Measurements from ENCODE around the gene NTN5. TPM values are rescaled to one million over a fixed set of nuclear protein-coding genes. Genes with fewer than 3 reads are reported as not detected.

Gene NTN5
- polyA plus RNA-seq, 1 donor, result 0.42 TPM

DNA sequence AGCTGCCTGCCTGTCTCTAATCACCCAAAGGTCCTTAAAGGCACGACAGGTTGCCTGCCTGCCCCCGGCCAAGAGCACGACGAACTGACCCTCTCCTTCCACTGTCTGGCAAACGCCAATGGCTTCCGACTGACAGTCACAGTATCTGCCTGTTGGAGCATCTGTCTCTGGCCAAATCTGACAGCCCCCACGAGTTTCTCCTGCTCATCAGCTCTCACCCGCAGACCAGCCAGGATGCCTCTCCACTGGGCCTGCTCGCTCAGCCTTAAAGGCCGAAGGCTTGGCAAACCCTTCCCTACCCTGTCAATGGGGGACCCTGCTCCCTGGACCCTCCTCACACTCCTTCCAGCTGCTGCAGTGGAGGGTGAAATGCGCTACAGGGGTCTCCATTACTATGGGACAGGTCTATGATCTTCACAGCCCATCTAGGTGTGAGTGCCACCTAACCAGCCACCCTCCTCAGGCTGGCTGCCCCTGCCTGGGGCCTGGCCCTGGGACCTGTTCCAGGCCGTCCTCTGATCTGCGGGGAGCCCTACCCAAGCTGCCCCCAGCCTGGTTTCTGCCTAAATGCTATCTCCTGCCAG is 58.9 kb downstream of the NTN5 start:
- peak overlapping the region; percentile 65 for H3K4me3 ChIP-seq (ENCODE audit: low read length)
- H3K27me3 ChIP-seq (ENCODE audit: control insufficient read depth, insufficient read depth, low read length), result no peaks in the 10 kb centered on the region
- H3K27ac ChIP-seq (ENCODE audit: low read length), result peak overlapping the region; percentile 96
- H3K4me1 ChIP-seq (ENCODE audit: control insufficient read depth, insufficient read depth, low read length), result peaks cover 51% of the 10 kb centered on the region
- peaks cover 4% of the 10 kb centered on the region for H3K9me3 ChIP-seq (ENCODE audit: control insufficient read depth, low read depth, low read length)
- DNase-seq, result no peak
- no CpG with 5 or more reads among the region's 13 CpGs for WGBS (ENCODE audit: insufficient coverage, low lambda C conversion rate)
- peaks cover 45% of the 10 kb centered on the region for H3K36me3 ChIP-seq (ENCODE audit: control insufficient read depth, insufficient read depth, low read length)

GRCh38 chr19:48613024-48613851 is 59.6 kb downstream of the NTN5 start:
- H3K27me3 ChIP-seq (ENCODE audit: control insufficient read depth, insufficient read depth, low read length), result no peaks in the 10 kb centered on the region
- no CpG with 5 or more reads among the region's 39 CpGs for WGBS (ENCODE audit: insufficient coverage, low lambda C conversion rate)
- peak overlapping the region; percentile 96 for H3K27ac ChIP-seq (ENCODE audit: low read length)
- H3K4me3 ChIP-seq (ENCODE audit: low read length), result peak overlapping the region; percentile 65
- peaks cover 45% of the 10 kb centered on the region for H3K36me3 ChIP-seq (ENCODE audit: control insufficient read depth, insufficient read depth, low read length)
- DNase-seq, result no peak
- peaks cover 51% of the 10 kb centered on the region for H3K4me1 ChIP-seq (ENCODE audit: control insufficient read depth, insufficient read depth, low read length)
- H3K9me3 ChIP-seq (ENCODE audit: control insufficient read depth, low read depth, low read length), result peaks cover 4% of the 10 kb centered on the region

- no peaks in the 10 kb centered on the region for H3K27me3 ChIP-seq (ENCODE audit: control insufficient read depth, insufficient read depth, low read length)
- H3K9me3 ChIP-seq (ENCODE audit: control insufficient read depth, low read depth, low read length), result peaks cover 4% of the 10 kb centered on the region
- no peak for DNase-seq
- WGBS (ENCODE audit: insufficient coverage, low lambda C conversion rate), result no CpG with 5 or more reads among the region's 14 CpGs
- H3K4me3 ChIP-seq (ENCODE audit: low read length), result no peak overlapping the region
- no peak overlapping the region for H3K27ac ChIP-seq (ENCODE audit: low read length)
- H3K4me1 ChIP-seq (ENCODE audit: control insufficient read depth, insufficient read depth, low read length), result peaks cover 40% of the 10 kb centered on the region
- H3K36me3 ChIP-seq (ENCODE audit: control insufficient read depth, insufficient read depth, low read length), result peaks cover 35% of the 10 kb centered on the region
Measured at GRCh38 chr19:48611872-48612271, 60.9 kb downstream of the NTN5 start.

Other genes with a start within 250 kb of the NTN5 start
- gene GRWD1, start 227.0 kb downstream of the NTN5 start, polyA plus RNA-seq, result 19.3 TPM
- gene KCNJ14, start 217.4 kb downstream of the NTN5 start, polyA plus RNA-seq, result 0.70 TPM
- gene CYTH2, start 203.6 kb downstream of the NTN5 start, polyA plus RNA-seq, result 63.8 TPM
- 7.2 TPM for gene LMTK3, start 161.2 kb downstream of the NTN5 start, polyA plus RNA-seq
- 1.0 TPM for gene SULT2B1, start 120.8 kb downstream of the NTN5 start, polyA plus RNA-seq
- gene SPACA4, start 66.3 kb downstream of the NTN5 start, polyA plus RNA-seq, result 4.2 TPM
- gene FAM83E, start 57.9 kb downstream of the NTN5 start, polyA plus RNA-seq, result 77.5 TPM
- gene RPL18, start 53.8 kb downstream of the NTN5 start, polyA plus RNA-seq, result 2,091 TPM
- gene SPHK2, start 53.5 kb downstream of the NTN5 start, polyA plus RNA-seq, result 20.1 TPM
- 4.0 TPM for gene DBP, start 35.6 kb downstream of the NTN5 start, polyA plus RNA-seq
- gene CA11, start 26.8 kb downstream of the NTN5 start, polyA plus RNA-seq, result 10.1 TPM
- gene FUT2, start 23.0 kb upstream of the NTN5 start, polyA plus RNA-seq, result 105 TPM
- 4.1 TPM for gene MAMSTR, start 46.7 kb upstream of the NTN5 start, polyA plus RNA-seq
- gene RASIP1, start 67.6 kb upstream of the NTN5 start, polyA plus RNA-seq, result 6.9 TPM
- gene IZUMO1, start 73.9 kb upstream of the NTN5 start, polyA plus RNA-seq, result 0.40 TPM
- gene FUT1, start 79.6 kb upstream of the NTN5 start, polyA plus RNA-seq, result 1.3 TPM
- gene FGF21, start 82.5 kb upstream of the NTN5 start, polyA plus RNA-seq, result not detected
- 76.4 TPM for gene BCAT2, start 138.0 kb upstream of the NTN5 start, polyA plus RNA-seq
- 78.1 TPM for gene HSD17B14, start 163.5 kb upstream of the NTN5 start, polyA plus RNA-seq
- gene PLEKHA4, start 195.6 kb upstream of the NTN5 start, polyA plus RNA-seq, result 14.5 TPM
- 80.5 TPM for gene PPP1R15A, start 199.4 kb upstream of the NTN5 start, polyA plus RNA-seq
- 0.28 TPM for gene TULP2, start 225.7 kb upstream of the NTN5 start, polyA plus RNA-seq
- 237 TPM for gene NUCB1, start 227.3 kb upstream of the NTN5 start, polyA plus RNA-seq

Data from large intestine (tissue), 3 donors.